Activated CD4-positive, alpha-beta T cell treated with anti-CD3 and anti-CD28 coated beads, Interleukin-2, amount 10 ng/mL, durations not matched to agents 7 days and 5 days (primary cell): ENCODE measurements around the gene GAR1. TPM values are rescaled to one million over a fixed set of nuclear protein-coding genes. Genes with fewer than 3 reads are reported as not detected.
A peak's percentile ranks its signal among the peaks of the same experiment; 100 is the strongest.
"Not testable (repeated sequence)": the region's sequence is repeated elsewhere in the genome, so short reads cannot be mapped to it uniquely, and the experiment has no call there.

Experiments used
- CTCF ChIA-PET: fragments of 350-600 bp; sonication (Branson Sonifier 250); formaldehyde crosslinking; loops from one replicate; lab custom pipeline; 2021; ENCODE audit warnings: antibody characterized with exemption; lab: Charles Lee
- POLR2A ChIA-PET: fragments of 350-600 bp; sonication (Branson Sonifier 250); formaldehyde crosslinking; loops from one replicate; lab custom pipeline; 2021; ENCODE audit warnings: antibody characterized with exemption; lab: Charles Lee
- DNase-seq: peaks from one replicate; pipeline ENCODE4 v3.0.0-alpha.2; 2020
- H3K27ac Mint-ChIP-seq: one replicate; pipeline ENCODE4 v1.8.0; 2021; ENCODE audit warnings: mild to moderate bottlenecking, moderate library complexity, mixed read lengths
- H3K27me3 Mint-ChIP-seq: one replicate; pipeline ENCODE4 v1.8.0; 2021; ENCODE audit warnings: mixed read lengths
- H3K36me3 Mint-ChIP-seq: one replicate; pipeline ENCODE4 v1.8.0; 2021; ENCODE audit warnings: low read depth, mixed read lengths
- H3K4me1 Mint-ChIP-seq: one replicate; pipeline ENCODE4 v1.8.0; 2021; ENCODE audit warnings: mixed read lengths
- H3K4me3 Mint-ChIP-seq: one replicate; pipeline ENCODE4 v1.8.0; 2021; ENCODE audit warnings: mild to moderate bottlenecking, moderate library complexity, mixed read lengths
- H3K9me3 Mint-ChIP-seq: one replicate; pipeline ENCODE4 v1.8.0; 2021; ENCODE audit warnings: mixed read lengths
- total RNA-seq, 2 experiments: library from RNA; stranded (reverse); gene quantifications; one replicate each; pipeline ENCODE4 v1.2.3, GENCODE V29; 2021

GAR1 gene
- total RNA-seq: 10 to 100 TPM; 23.6 to 24.3 TPM

GRCh38 chr4:109815151-109816081 lies at the start of gene GAR1:
Gene GAR1, plus strand, starts transcription at chr4:109815762. Its CDS starts 403 bp downstream, at chr4:109816165.
- DNase-seq: peak; percentile 95
- H3K27me3 Mint-ChIP-seq: no peaks in the 10 kb centered on the region
- H3K4me3 Mint-ChIP-seq: peak within 1 kb of the TSS; percentile 97
- H3K4me1 Mint-ChIP-seq: peaks cover 62% of the 10 kb centered on the region
- H3K27ac Mint-ChIP-seq: peak within 1 kb of the TSS; percentile 98
- H3K9me3 Mint-ChIP-seq: no peaks in the 10 kb centered on the region
- peaks cover 44% of the 10 kb centered on the region for H3K36me3 Mint-ChIP-seq
- ChIA-PET CTCF (interaction anchor here (0.6 to 1.3 kb wide), 2 partner anchors 16 to 455 kb away, joined by 3 to 4 read pairs; no protein-coding TSS in a partner anchor), POLR2A (interaction anchor here (0.5 kb wide), 1 partner anchor 213 kb away, joined by 3 read pairs; no protein-coding TSS in a partner anchor)

GRCh38 chr4:109782092-109782491 lies 33.5 kb upstream of the GAR1 start:
- CTCF ChIA-PET: interaction anchor here (1.1 kb wide), 1 partner anchor 210 kb away, joined by 3 read pairs; no protein-coding TSS in a partner anchor
- DNase-seq, H3K4me3 Mint-ChIP-seq, H3K9me3 Mint-ChIP-seq, POLR2A ChIA-PET, H3K27ac Mint-ChIP-seq, H3K4me1 Mint-ChIP-seq, H3K36me3 Mint-ChIP-seq: not testable (repeated sequence)
- H3K27me3 Mint-ChIP-seq: peaks cover 21% of the 10 kb centered on the region

DNA sequence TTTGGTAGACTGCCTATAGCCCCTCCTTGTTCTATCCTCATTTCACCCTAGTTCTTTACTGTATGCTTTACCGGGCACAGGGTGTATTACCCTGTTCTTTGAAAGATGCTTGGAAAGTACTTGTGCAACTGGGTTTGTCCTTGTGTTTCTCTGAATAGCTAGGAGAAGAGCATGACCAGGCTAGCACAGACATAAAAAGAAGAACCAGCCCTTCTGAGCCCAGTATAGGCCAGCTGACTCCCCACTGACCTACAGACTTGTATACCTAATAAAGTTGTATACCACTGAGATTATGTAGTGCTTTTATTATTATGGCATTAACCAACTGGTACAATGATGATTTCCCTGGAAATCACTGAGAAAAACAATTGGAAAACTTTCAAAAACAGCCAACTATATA lies 28.7 kb upstream of the GAR1 start:
- CTCF ChIA-PET: no interaction called here
- POLR2A ChIA-PET: no interaction called here

GRCh38 chr4:109787807-109788206 lies 27.8 kb upstream of the GAR1 start:
- POLR2A ChIA-PET: no interaction called here
- no peak overlapping the region for H3K4me3 Mint-ChIP-seq

More for the DNA sequence above, 28.7 kb upstream of the GAR1 start:
- no peak for DNase-seq
- Mint-ChIP-seq H3K9me3 (peaks cover 3% of the 10 kb centered on the region), H3K27ac (no peak overlapping the region), H3K27me3 (peaks cover 41% of the 10 kb centered on the region), H3K4me1 (no peaks in the 10 kb centered on the region), H3K4me3 (no peak overlapping the region), H3K36me3 (no peaks in the 10 kb centered on the region)

DNA sequence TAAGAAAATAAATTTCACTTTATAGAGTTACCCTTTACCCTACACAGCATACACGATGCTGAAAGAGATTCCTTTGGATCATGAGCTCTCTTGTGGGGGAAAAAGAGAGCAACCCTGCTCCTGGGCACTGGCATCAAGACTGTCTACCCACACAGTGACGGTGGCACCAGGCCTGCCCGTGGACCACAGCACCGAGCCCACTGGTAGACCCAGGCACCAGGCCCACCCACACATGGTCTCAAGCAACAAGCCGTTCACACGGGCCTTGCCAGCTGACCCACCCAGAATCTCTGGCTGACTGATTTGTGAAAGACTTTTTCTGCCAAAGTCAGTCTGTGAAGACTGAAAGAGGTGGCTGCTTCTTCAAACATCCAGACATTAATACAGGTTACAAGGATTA lies 20.5 kb upstream of the GAR1 start:
- peaks cover 34% of the 10 kb centered on the region for H3K27me3 Mint-ChIP-seq
- H3K4me3 Mint-ChIP-seq: no peak overlapping the region
- no peak for DNase-seq
- no peak overlapping the region for H3K27ac Mint-ChIP-seq
- CTCF ChIA-PET: interaction anchor here (2.0 kb wide), 1 partner anchor 362 kb away, joined by 4 read pairs; the partner anchor contains the start of gene SEC24B
- H3K9me3 Mint-ChIP-seq: peaks cover 12% of the 10 kb centered on the region
- no peaks in the 10 kb centered on the region for H3K4me1 Mint-ChIP-seq
- no peaks in the 10 kb centered on the region for H3K36me3 Mint-ChIP-seq
- POLR2A ChIA-PET: no interaction called here

More at GRCh38 chr4:109787807-109788206, 27.8 kb upstream of the GAR1 start:
- H3K27ac Mint-ChIP-seq: no peak overlapping the region
- H3K9me3 Mint-ChIP-seq: no peaks in the 10 kb centered on the region
- H3K4me1 Mint-ChIP-seq: no peaks in the 10 kb centered on the region
- no peak for DNase-seq
- peaks cover 37% of the 10 kb centered on the region for H3K27me3 Mint-ChIP-seq
- H3K36me3 Mint-ChIP-seq: no peaks in the 10 kb centered on the region
- CTCF ChIA-PET: no interaction called here

DNA sequence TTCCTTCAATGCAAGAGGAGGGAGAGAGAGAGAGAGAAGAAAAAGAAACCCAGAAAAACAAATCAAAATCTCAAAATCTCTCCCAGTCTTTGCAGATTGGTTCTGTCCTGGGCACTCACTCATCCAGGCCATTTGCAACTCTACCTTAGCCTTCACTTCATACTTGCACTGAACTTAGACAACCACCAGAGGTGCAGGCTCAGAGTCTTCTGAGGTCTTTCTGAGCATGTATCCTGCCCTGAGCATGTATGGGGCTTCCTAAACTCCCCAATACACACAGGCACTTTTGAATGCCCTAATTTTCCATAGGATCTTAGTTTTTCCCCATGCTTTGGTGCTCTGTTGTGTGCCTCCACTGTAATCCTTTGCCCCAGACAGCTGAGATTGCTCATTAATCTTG lies 16.7 kb upstream of the GAR1 start:
- Mint-ChIP-seq H3K9me3 (peaks cover 12% of the 10 kb centered on the region), H3K4me1 (no peaks in the 10 kb centered on the region), H3K27me3 (peaks cover 15% of the 10 kb centered on the region), H3K4me3 (no peak overlapping the region), H3K27ac (no peak overlapping the region), H3K36me3 (no peaks in the 10 kb centered on the region)
- no peak for DNase-seq
- POLR2A ChIA-PET: interaction anchor here (0.5 kb wide), 1 partner anchor 72 kb away, joined by 20 read pairs; no protein-coding TSS in a partner anchor
- CTCF ChIA-PET: interaction anchor here (1.1 kb wide), 1 partner anchor 17 kb away, joined by 3 read pairs; the partner anchor contains the start of gene GAR1

- Mint-ChIP-seq H3K27me3 (peaks cover 12% of the 10 kb centered on the region), H3K36me3 (no peaks in the 10 kb centered on the region), H3K4me3 (no peak overlapping the region), H3K9me3 (peaks cover 2% of the 10 kb centered on the region), H3K27ac (no peak overlapping the region), H3K4me1 (no peaks in the 10 kb centered on the region)
- no peak for DNase-seq
- POLR2A ChIA-PET: no interaction called here
- CTCF ChIA-PET: interaction anchor here (0.7 kb wide), 1 partner anchor 230 kb away, joined by 6 read pairs; no protein-coding TSS in a partner anchor
Observed at GRCh38 chr4:109801099-109801789, 14.3 kb upstream of the GAR1 start.

- POLR2A ChIA-PET: no interaction called here
- Mint-ChIP-seq H3K27me3 (peaks cover 8% of the 10 kb centered on the region), H3K9me3 (peaks cover 2% of the 10 kb centered on the region), H3K27ac (no peak within 1 kb of the TSS), H3K36me3 (no peaks in the 10 kb centered on the region), H3K4me1 (no peaks in the 10 kb centered on the region), H3K4me3 (no peak within 1 kb of the TSS)
- no peak for DNase-seq
- CTCF ChIA-PET: interaction anchor here (0.7 kb wide), 1 partner anchor 231 kb away, joined by 6 read pairs; no protein-coding TSS in a partner anchor
Observed at GRCh38 chr4:109801895-109802319, 13.7 kb upstream of the GAR1 start, which contains the start of gene CFI. Gene CFI, minus strand, starts transcription at chr4:109801999. Its CDS starts 28 bp downstream, at chr4:109801971.

DNA sequence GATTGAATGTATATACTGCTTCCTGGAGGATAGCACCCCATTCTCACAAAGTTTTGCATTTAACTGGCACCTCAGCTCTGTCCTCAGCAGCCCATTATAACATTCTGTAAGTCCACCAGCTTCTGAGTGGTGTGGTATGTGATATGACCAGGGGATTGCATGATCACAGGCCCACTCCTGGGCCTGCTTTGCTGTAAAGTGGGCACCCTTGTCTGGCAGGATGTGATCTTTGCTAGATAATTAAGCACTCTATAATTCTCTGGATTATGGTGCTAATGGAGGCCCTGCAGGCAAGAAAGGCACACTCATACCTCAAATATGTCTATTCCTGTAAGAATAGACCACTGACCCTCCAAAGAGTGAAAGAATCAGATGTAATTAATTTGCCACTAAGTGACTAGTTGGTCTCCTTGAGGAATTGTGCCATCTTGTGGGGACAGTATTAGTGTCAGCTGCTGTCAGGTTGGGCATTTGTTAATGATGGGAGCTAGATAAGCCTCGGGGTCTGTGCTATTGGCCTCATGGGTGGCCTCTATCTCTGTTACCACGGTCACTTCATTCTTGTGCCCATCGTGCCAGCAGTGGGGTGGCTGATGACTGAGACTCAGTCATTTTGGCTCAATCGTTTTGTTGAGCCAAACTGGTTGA lies 11.5 kb upstream of the GAR1 start:
- CTCF ChIA-PET: interaction anchor here (0.7 kb wide), 1 partner anchor 372 kb away, joined by 3 read pairs; no protein-coding TSS in a partner anchor
- Mint-ChIP-seq H3K9me3 (no peaks in the 10 kb centered on the region), H3K27me3 (peaks cover 6% of the 10 kb centered on the region), H3K27ac (no peak overlapping the region), H3K36me3 (no peaks in the 10 kb centered on the region), H3K4me1 (no peaks in the 10 kb centered on the region), H3K4me3 (no peak overlapping the region)
- DNase-seq: no peak
- POLR2A ChIA-PET: no interaction called here

GRCh38 chr4:109809655-109810054 lies 5.9 kb upstream of the GAR1 start:
- CTCF ChIA-PET: interaction anchor here (0.6 kb wide), 1 partner anchor 1350 kb away, joined by 3 read pairs; no protein-coding TSS in a partner anchor
- Mint-ChIP-seq H3K36me3 (peaks cover 6% of the 10 kb centered on the region), H3K27me3 (peaks cover 4% of the 10 kb centered on the region), H3K4me3 (no peak overlapping the region), H3K9me3 (no peaks in the 10 kb centered on the region), H3K27ac (no peak overlapping the region), H3K4me1 (peaks cover 13% of the 10 kb centered on the region)
- no peak for DNase-seq
- POLR2A ChIA-PET: no interaction called here

DNA sequence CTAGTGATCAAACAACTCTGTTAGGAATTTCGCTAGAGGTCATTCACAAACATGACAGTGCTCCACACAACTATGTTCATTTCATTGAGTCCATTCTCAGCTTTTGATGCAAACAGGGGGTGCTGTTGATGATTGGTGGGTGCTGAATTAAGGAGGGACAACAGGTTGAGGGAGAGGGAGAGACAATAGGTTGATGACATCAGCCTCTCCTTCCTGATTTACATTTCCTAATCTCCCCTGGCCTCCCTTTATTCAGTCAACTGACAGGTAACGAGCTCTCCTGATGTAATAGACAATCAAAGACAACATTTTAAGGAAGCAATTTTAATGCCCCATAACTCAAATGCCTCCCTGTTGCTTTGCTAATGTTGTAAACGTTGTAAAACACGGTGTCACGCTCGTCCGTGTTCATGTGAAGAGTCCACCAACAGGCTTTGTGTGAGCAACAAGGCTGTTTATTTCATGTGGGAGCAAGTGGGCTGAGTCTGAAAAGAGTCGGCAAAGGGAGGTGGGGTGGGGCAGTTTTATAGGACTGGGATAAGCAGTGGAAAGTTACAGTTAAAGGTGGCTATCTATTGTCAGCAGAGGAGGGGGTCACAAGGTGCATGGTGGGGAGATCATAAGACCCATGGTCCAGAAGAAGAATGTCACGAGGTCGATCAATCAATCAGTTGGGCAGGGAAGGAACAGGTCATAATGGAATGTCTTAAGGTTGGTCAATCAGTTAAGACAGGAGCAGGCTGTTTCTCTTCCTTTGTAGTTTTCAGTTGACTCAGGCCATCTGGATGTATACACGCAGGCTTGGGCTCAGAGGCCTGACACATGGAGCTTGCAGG lies 4.8 kb upstream of the GAR1 start:
- POLR2A ChIA-PET: no interaction called here
- no peak overlapping the region for H3K4me3 Mint-ChIP-seq
- CTCF ChIA-PET: no interaction called here
- H3K4me1 Mint-ChIP-seq: peaks cover 18% of the 10 kb centered on the region
- no peak overlapping the region for H3K27ac Mint-ChIP-seq
- H3K9me3 Mint-ChIP-seq: no peaks in the 10 kb centered on the region
- DNase-seq: no peak
- H3K36me3 Mint-ChIP-seq: peaks cover 6% of the 10 kb centered on the region
- H3K27me3 Mint-ChIP-seq: peaks cover 4% of the 10 kb centered on the region
